Keratinocyte (primary cell): ENCODE results near the gene TPO. TPM values are rescaled to one million over a fixed set of nuclear protein-coding genes. Genes with fewer than 3 reads are reported as not detected.

Experiments used
- DNase-seq: peaks from one replicate; pipeline ENCODE4 v3.0.0-alpha.2; 2011; ENCODE audit warnings: low read depth, missing footprints, low spot score
- FAIRE-seq: peaks from 2 replicates; lab custom pipeline; 2011; peaks lifted over from hg19 to GRCh38; lab: Jason Lieb, UNC
- H2AFZ ChIP-seq: 2 replicates; pipeline ENCODE4 v1.6.0; 2012; ENCODE audit warnings: low read length, control low read depth, inconsistent platforms; ENCODE audit not compliant: control insufficient read depth
- H3K27ac ChIP-seq: 2 replicates; pipeline ENCODE4 v1.5.1; 2011; ENCODE audit warnings: low read length; ENCODE audit not compliant: control insufficient read depth, insufficient read depth
- H3K27me3 ChIP-seq: 3 replicates; pipeline ENCODE4 v1.6.0; 2011; ENCODE audit warnings: low read length; ENCODE audit not compliant: control insufficient read depth, insufficient read depth; ENCODE audit errors: extremely low read depth
- H3K36me3 ChIP-seq, 2 experiments: 2 replicates in 1 of 2; 3 replicates in 1 of 2; pipeline ENCODE4 v1.5.1; 2011; ENCODE audit warnings: low read length in 2 of 2, mild to moderate bottlenecking in 1 of 2; ENCODE audit not compliant: control insufficient read depth in 2 of 2, insufficient read depth in 2 of 2; ENCODE audit errors: extremely low read depth in 1 of 2
- H3K4me1 ChIP-seq: 3 replicates; pipeline ENCODE4 v1.5.1; 2011; ENCODE audit warnings: low read length; ENCODE audit not compliant: control insufficient read depth, insufficient read depth; ENCODE audit errors: extremely low read depth
- H3K4me2 ChIP-seq: 3 replicates; pipeline ENCODE4 v1.6.0; 2011; ENCODE audit warnings: low read depth, low read length; ENCODE audit not compliant: control insufficient read depth, insufficient read depth; ENCODE audit errors: extremely low read depth
- H3K4me3 ChIP-seq, 3 experiments: fragments of 200-600 bp in 1 of 3; sonication (generic) in 1 of 3; 2 replicates in 2 of 3; 3 replicates in 1 of 3; pipeline ENCODE4 v1.5.1; 2011 to 2016; ENCODE audit warnings: low read length in 3 of 3, mild to moderate bottlenecking in 3 of 3, control low read depth in 2 of 3, inconsistent platforms in 1 of 3, low read depth in 1 of 3, mixed read lengths in 1 of 3, mixed run types in 1 of 3, moderate library complexity in 1 of 3; ENCODE audit not compliant: control insufficient read depth in 2 of 3, insufficient read depth in 2 of 3; ENCODE audit errors: extremely low read depth in 1 of 3
- H3K79me2 ChIP-seq: 2 replicates; pipeline ENCODE4 v1.6.0; 2012; ENCODE audit warnings: low read length; ENCODE audit not compliant: control insufficient read depth, insufficient read depth
- H3K9ac ChIP-seq: 3 replicates; pipeline ENCODE4 v1.6.0; 2011; ENCODE audit warnings: low read length; ENCODE audit not compliant: control insufficient read depth, insufficient read depth; ENCODE audit errors: extremely low read depth
- H3K9me1 ChIP-seq: 3 replicates; pipeline ENCODE4 v1.6.0; 2011; ENCODE audit warnings: low read length; ENCODE audit not compliant: control insufficient read depth, insufficient read depth; ENCODE audit errors: extremely low read depth
- H3K9me3 ChIP-seq: 2 replicates; pipeline ENCODE4 v1.5.1; 2012; ENCODE audit warnings: low read depth, low read length; ENCODE audit not compliant: control insufficient read depth
- H4K20me1 ChIP-seq: 3 replicates; pipeline ENCODE4 v1.6.0; 2011; ENCODE audit warnings: low read length; ENCODE audit not compliant: control insufficient read depth, insufficient read depth; ENCODE audit errors: extremely low read depth
- CTCF ChIP-seq, 3 experiments: IDR thresholded peaks in 1 of 3; conservative IDR thresholded peaks in 1 of 3; optimal IDR thresholded peaks in 1 of 3; 2 replicates in 2 of 3; 3 replicates in 1 of 3; pipeline versions ENCODE3 to v1.5.1; 2011; ENCODE audit warnings: low read length in 3 of 3, mild to moderate bottlenecking in 3 of 3, moderate library complexity in 2 of 3, control low read depth in 1 of 3, inconsistent platforms in 1 of 3; ENCODE audit not compliant: insufficient read depth in 2 of 3; ENCODE audit errors: extremely low read depth in 1 of 3
- EZH2 ChIP-seq: IDR thresholded peaks from one replicate; pipeline ENCODE4 v1.6.1; 2012; ENCODE audit warnings: inconsistent platforms, mild to moderate bottlenecking, low read length, moderate library complexity
- dilution Hi-C: fragments of 300-500 bp; cut with MboI; formaldehyde crosslinking; loops from one replicate; pipeline ENCODE4 v1.7.0; 2020; ENCODE audit warnings: low sequenced_read_pairs; ENCODE audit not compliant: extremely low pct_ligation_motif_present
- polyA plus RNA-seq, 5 experiments: library from polyadenylated mRNA; depleted of rRNA in 3 of 5; stranded (reverse) in 3 of 5; stranded (forward) in 1 of 5; unstranded in 1 of 5; fragments of >200 nt; gene quantifications; 1 replicate in 1 of 5; 2 replicates in 3 of 5; 3 replicates in 1 of 5; pipeline versions ENCODE4 v1.2.1 to v1.2.3, GENCODE V29; 2011 to 2012; ENCODE audit warnings: missing spikeins in 2 of 5, low read depth in 1 of 5, low replicate concordance in 1 of 5

Gene TPO
- polyA plus RNA-seq, 1 donor (not counting 4 experiments of a cell fraction or from before 2014, with no cell fraction given), result 0.07 TPM

DNA sequence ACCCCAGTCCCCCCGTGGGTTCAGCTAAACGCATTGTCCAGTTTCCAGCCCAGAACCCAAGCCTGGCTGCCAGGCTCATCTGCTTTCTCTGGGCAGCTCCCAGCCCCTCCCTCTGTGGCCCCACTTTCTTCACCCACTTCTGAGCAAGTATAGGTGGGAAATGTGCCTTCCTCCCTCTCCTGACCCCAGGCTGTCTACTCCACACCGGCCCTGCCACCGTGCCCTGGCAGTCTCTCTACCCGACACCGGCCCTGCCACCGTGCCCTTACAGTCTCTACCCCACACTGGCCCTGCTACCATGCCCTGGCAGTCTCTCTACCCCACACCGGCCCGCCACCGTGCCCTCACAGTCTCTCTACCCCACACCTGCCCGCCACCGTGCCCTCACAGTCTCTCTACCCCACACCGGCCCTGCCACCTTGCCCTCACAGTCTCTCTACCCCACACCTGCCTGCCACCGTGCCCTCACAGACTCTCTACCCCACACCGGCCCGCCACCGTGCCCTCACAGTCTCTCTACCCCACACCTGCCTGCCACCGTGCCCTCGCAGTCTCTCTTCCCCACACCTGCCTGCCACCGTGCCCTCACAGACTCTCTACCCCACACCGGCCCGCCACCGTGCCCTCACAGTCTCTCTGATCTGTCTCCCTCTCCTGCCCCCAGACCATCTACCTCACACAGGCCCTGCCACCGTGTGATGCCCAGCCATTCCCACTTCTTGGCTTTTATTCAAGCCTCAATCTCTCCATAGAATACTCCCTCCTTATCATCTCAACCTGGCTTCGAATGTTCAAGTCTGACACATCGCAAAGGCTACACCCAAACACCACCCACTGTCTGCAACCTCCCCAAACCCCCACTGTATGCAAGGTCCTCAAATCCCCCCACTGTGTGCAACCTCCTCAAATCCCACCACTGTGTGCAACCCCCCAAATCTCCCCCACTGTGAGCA lies 108.9 kb downstream of the TPO start:
- H3K27me3 ChIP-seq, result no peaks in the 10 kb centered on the region
- no peaks in the 10 kb centered on the region for H3K36me3 ChIP-seq
- H3K27ac ChIP-seq, result no peak overlapping the region
- H3K79me2 ChIP-seq, result no peaks in the 10 kb centered on the region
- H3K9me1 ChIP-seq, result no peaks in the 10 kb centered on the region
- H3K4me2 ChIP-seq, result no peak overlapping the region
- TF ChIP-seq CTCF (optimal IDR thresholded peaks at IDR 0.05 in 1 of 3, IDR thresholded peaks at IDR 0.05 in 1 of 3, conservative IDR thresholded peaks at IDR 0.05 in 1 of 3; ENCODE audit: extremely low read depth in 1 of 3, insufficient read depth in 2 of 3, low read length in 3 of 3) (no peak), EZH2 (no peak)
- no peak overlapping the region for H2AFZ ChIP-seq
- dilution Hi-C loops, result no loop called here
- H3K4me3 ChIP-seq, result no peak overlapping the region
- FAIRE-seq, result no peak
- DNase-seq, result no peak
- no peaks in the 10 kb centered on the region for H3K9me3 ChIP-seq
- H3K9ac ChIP-seq, result no peak overlapping the region
- H4K20me1 ChIP-seq, result no peaks in the 10 kb centered on the region
- no peaks in the 10 kb centered on the region for H3K4me1 ChIP-seq

- Histone ChIP-seq H3K9ac (no peak overlapping the region), H3K9me3 (no peaks in the 10 kb centered on the region), H3K4me2 (no peak overlapping the region), H2AFZ (no peak overlapping the region), H3K79me2 (no peaks in the 10 kb centered on the region), H3K36me3 (no peaks in the 10 kb centered on the region), H3K27me3 (no peaks in the 10 kb centered on the region), H4K20me1 (no peaks in the 10 kb centered on the region), H3K4me3 (no peak overlapping the region), H3K27ac (no peak overlapping the region), H3K4me1 (no peaks in the 10 kb centered on the region), H3K9me1 (no peaks in the 10 kb centered on the region)
- DNase-seq, result no peak
- dilution Hi-C loops, result no loop called here
- TF ChIP-seq EZH2, result no peak
- TF ChIP-seq CTCF (optimal IDR thresholded peaks at IDR 0.05 in 1 of 3, IDR thresholded peaks at IDR 0.05 in 1 of 3, conservative IDR thresholded peaks at IDR 0.05 in 1 of 3; ENCODE audit: extremely low read depth in 1 of 3, insufficient read depth in 2 of 3, low read length in 3 of 3), result no peak
- no peak for FAIRE-seq
Observed at GRCh38 chr2:1527153-1527992, 114.1 kb downstream of the TPO start.
